Measurements from ENCODE around the gene TRIM40. TPM values are rescaled to one million over a fixed set of nuclear protein-coding genes. Genes with fewer than 3 reads are reported as not detected.

Gene TRIM40
- total RNA-seq, 1 experiment from 2014 or later, result not detected

DNA sequence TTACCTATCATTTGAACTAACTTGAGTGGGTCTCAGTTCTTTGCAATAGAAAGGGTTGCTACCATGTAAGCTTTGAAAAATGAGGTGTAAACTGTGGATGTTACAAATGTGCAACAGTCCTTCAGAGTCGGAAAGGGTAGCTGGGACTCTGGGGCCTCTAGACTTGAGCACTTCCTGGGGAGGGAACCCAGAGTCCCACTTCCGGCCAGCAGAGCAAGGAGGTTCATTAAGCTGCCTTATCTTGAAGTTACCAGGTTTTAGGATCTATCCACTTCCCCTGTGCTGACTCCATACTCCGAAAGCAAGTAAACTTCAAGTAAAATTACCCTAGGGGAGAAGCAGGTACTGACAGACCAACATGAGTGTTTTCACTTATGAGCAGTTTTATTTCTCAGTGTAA lies 15.6 kb downstream of the TRIM40 start (continued):
- no peak for TF ChIP-seq RAD21 (IDR thresholded peaks at IDR 0.05; ENCODE audit: low read depth)
- TF ChIP-seq, protein P1, sequence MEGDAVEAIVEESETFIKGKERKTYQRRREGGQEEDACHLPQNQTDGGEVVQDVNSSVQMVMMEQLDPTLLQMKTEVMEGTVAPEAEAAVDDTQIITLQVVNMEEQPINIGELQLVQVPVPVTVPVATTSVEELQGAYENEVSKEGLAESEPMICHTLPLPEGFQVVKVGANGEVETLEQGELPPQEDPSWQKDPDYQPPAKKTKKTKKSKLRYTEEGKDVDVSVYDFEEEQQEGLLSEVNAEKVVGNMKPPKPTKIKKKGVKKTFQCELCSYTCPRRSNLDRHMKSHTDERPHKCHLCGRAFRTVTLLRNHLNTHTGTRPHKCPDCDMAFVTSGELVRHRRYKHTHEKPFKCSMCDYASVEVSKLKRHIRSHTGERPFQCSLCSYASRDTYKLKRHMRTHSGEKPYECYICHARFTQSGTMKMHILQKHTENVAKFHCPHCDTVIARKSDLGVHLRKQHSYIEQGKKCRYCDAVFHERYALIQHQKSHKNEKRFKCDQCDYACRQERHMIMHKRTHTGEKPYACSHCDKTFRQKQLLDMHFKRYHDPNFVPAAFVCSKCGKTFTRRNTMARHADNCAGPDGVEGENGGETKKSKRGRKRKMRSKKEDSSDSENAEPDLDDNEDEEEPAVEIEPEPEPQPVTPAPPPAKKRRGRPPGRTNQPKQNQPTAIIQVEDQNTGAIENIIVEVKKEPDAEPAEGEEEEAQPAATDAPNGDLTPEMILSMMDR (IDR thresholded peaks at IDR 0.05 in 2 of 3, conservative IDR thresholded peaks at IDR 0.05 in 1 of 3; ENCODE audit: borderline replicate concordance in 1 of 3, insufficient read depth in 1 of 3, low read depth in 2 of 3, low read length in 2 of 3), result no peak
- TF ChIP-seq EGR1 (IDR thresholded peaks at IDR 0.05; ENCODE audit: low read depth), result no peak
- TF ChIP-seq, protein P2, sequence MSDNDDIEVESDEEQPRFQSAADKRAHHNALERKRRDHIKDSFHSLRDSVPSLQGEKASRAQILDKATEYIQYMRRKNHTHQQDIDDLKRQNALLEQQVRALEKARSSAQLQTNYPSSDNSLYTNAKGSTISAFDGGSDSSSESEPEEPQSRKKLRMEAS (IDR thresholded peaks at IDR 0.05), result no peak
- TF ChIP-seq, protein P3, sequence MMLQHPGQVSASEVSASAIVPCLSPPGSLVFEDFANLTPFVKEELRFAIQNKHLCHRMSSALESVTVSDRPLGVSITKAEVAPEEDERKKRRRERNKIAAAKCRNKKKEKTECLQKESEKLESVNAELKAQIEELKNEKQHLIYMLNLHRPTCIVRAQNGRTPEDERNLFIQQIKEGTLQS (IDR thresholded peaks at IDR 0.05), result no peak
- no peak for TF ChIP-seq FOSL1 (IDR thresholded peaks at IDR 0.05; ENCODE audit: low read depth)
- TF ChIP-seq SP1 (IDR thresholded peaks at IDR 0.05; ENCODE audit: low read depth), result no peak
- no peak for TF ChIP-seq JUND (IDR thresholded peaks at IDR 0.05)

DNA sequence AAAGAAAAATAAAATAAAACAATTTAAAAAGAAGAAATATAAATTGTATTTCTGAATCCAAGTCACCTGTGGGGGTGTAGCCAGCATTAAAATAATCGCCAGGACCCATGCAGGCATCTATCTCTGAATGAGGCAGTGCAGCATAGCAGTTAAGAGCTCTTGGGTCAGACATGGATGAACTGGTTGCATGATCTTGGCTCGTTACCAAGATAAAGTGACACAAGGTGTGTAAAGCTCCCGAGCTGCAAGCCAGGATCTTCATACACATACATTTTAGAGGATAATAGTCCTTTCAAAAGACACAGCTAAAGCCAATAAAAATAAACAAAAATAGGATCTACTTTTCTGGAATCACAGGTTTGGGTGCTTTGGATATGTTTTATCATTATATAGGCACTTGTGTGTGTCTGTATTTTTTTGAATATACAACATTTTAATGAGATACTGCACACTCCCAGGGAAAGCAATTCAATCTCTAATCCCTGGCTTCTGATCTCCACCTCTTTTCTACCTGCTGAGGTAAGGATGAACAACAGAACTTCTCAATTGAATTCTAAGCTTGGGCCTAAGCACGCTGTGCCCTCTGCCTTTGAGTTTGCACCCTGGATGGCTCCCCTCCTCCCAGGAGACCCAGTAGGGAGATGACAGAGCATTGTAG lies 16.2 kb downstream of the TRIM40 start:
- ChIA-PET POLR2A (no interaction called here), RAD21 (ENCODE audit: low non-redundant PET in 1 of 2, low total read pairs in 2 of 2, uncharacterized antibody in 2 of 2, unreplicated experiment in 2 of 2) (no interaction called here), CTCF (interaction anchor here (1.0 kb wide), 1 partner anchor 21 kb away, joined by 3 read pairs; no protein-coding TSS in a partner anchor)
- peaks cover 27 to 31% of the 10 kb centered on the region in 2 experiments for H3K4me1 ChIP-seq (ENCODE audit: control insufficient read depth in 1 of 2, insufficient read depth in 2 of 2, low read length in 2 of 2)
- intact Hi-C loops (cut with micrococcal nuclease), result no loop called here
- DNase-seq (ENCODE audit: low read depth, low spot score) (no peak), ATAC-seq (no peak)
- no peaks in the 10 kb centered on the region for H3K79me2 ChIP-seq (ENCODE audit: insufficient read depth, low read length)
- no peak overlapping the region for H2AFZ ChIP-seq (ENCODE audit: low read depth, low read length, poor library complexity, severe bottlenecking)
- no peak overlapping the region for H3K9ac ChIP-seq (ENCODE audit: low read length)
- H3K9me3 ChIP-seq (ENCODE audit: control insufficient read depth in 1 of 2, insufficient read depth in 1 of 2, low read depth in 1 of 2, low read length in 2 of 2), result no peaks in the 10 kb centered on the region
- H4K20me1 ChIP-seq (ENCODE audit: insufficient read depth), result no peaks in the 10 kb centered on the region
- H3K36me3 ChIP-seq (ENCODE audit: control insufficient read depth in 1 of 2, insufficient read depth in 2 of 2, low read length in 2 of 2), result no peaks in the 10 kb centered on the region
- H3K4me3 ChIP-seq (replicated peaks in 1 of 2; ENCODE audit: low read depth in 1 of 2, low read length in 2 of 2), result no peak overlapping the region
- H3K27me3 ChIP-seq (ENCODE audit: insufficient read depth, low read length), result no peaks in the 10 kb centered on the region
- no TSS peak for BruUV-seq (replicated peaks)
- H3K4me2 ChIP-seq (ENCODE audit: low read length), result no peak overlapping the region
- no peak for TF ChIP-seq EZH2 (IDR thresholded peaks at IDR 0.05)
- no peak for TF ChIP-seq TCF7L2 (IDR thresholded peaks at IDR 0.05; ENCODE audit: borderline replicate concordance, extremely low read depth, insufficient read depth, insufficient read length)
- TF ChIP-seq POLR2A (IDR thresholded peaks at IDR 0.05; ENCODE audit: borderline replicate concordance, extremely low read depth, insufficient read depth, insufficient read length), result no peak
- TF ChIP-seq ELF1 (IDR thresholded peaks at IDR 0.05; ENCODE audit: borderline replicate concordance, low read depth), result no peak
- TF ChIP-seq EZH2phosphoT487 (IDR thresholded peaks at IDR 0.05; ENCODE audit: borderline replicate concordance), result no peak
- TF ChIP-seq, protein P1 (IDR thresholded peaks at IDR 0.05 in 2 of 3, conservative IDR thresholded peaks at IDR 0.05 in 1 of 3; ENCODE audit: borderline replicate concordance in 1 of 3, insufficient read depth in 1 of 3, low read depth in 2 of 3, low read length in 2 of 3), result no peak
- no peak for TF ChIP-seq ZFX (IDR thresholded peaks at IDR 0.05)
- TF ChIP-seq, protein P4, sequence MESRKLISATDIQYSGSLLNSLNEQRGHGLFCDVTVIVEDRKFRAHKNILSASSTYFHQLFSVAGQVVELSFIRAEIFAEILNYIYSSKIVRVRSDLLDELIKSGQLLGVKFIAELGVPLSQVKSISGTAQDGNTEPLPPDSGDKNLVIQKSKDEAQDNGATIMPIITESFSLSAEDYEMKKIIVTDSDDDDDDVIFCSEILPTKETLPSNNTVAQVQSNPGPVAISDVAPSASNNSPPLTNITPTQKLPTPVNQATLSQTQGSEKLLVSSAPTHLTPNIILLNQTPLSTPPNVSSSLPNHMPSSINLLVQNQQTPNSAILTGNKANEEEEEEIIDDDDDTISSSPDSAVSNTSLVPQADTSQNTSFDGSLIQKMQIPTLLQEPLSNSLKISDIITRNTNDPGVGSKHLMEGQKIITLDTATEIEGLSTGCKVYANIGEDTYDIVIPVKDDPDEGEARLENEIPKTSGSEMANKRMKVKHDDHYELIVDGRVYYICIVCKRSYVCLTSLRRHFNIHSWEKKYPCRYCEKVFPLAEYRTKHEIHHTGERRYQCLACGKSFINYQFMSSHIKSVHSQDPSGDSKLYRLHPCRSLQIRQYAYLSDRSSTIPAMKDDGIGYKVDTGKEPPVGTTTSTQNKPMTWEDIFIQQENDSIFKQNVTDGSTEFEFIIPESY (IDR thresholded peaks at IDR 0.05; ENCODE audit: extremely low read depth, insufficient replicate concordance, low read length), result no peak
- TF ChIP-seq JUND (IDR thresholded peaks at IDR 0.05), result no peak
- no peak for TF ChIP-seq RAD21 (IDR thresholded peaks at IDR 0.05; ENCODE audit: low read depth)
- TF ChIP-seq ZNF274 (IDR thresholded peaks at IDR 0.05; ENCODE audit: low read depth, low read length), result no peak
- TF ChIP-seq YY1 (IDR thresholded peaks at IDR 0.05; ENCODE audit: extremely low read depth, insufficient replicate concordance, low read depth, low read length), result no peak
- TF ChIP-seq CBX3 (IDR thresholded peaks at IDR 0.05; ENCODE audit: low read depth), result no peak
- no peak for TF ChIP-seq EGR1 (IDR thresholded peaks at IDR 0.05; ENCODE audit: low read depth)
- H3K9me2 ChIP-seq (ENCODE audit: insufficient read depth), result no peaks in the 10 kb centered on the region
- no peak overlapping the region for H3K27ac ChIP-seq (ENCODE audit: low read depth, low read length)

Data from HCT116 (cell line).